ENCODE data around the gene DISP2. TPM values are rescaled to one million over a fixed set of nuclear protein-coding genes. Genes with fewer than 3 reads are reported as not detected.

DISP2 gene
- total and polyA plus RNA-seq, 4 donors, result under 0.01 to 0.23 (median under 0.01) TPM; not detected in 1

GRCh38 chr15:40412095-40412759, 54.2 kb downstream of the DISP2 start (continued):
- TF ChIP-seq, protein P1, sequence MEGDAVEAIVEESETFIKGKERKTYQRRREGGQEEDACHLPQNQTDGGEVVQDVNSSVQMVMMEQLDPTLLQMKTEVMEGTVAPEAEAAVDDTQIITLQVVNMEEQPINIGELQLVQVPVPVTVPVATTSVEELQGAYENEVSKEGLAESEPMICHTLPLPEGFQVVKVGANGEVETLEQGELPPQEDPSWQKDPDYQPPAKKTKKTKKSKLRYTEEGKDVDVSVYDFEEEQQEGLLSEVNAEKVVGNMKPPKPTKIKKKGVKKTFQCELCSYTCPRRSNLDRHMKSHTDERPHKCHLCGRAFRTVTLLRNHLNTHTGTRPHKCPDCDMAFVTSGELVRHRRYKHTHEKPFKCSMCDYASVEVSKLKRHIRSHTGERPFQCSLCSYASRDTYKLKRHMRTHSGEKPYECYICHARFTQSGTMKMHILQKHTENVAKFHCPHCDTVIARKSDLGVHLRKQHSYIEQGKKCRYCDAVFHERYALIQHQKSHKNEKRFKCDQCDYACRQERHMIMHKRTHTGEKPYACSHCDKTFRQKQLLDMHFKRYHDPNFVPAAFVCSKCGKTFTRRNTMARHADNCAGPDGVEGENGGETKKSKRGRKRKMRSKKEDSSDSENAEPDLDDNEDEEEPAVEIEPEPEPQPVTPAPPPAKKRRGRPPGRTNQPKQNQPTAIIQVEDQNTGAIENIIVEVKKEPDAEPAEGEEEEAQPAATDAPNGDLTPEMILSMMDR (IDR thresholded peaks at IDR 0.05; ENCODE audit: low read depth, low read length, missing input control), result no peak
- peak; percentile 84 for TF ChIP-seq YY1 (IDR thresholded peaks at IDR 0.05)
- peak; percentile 66 for TF ChIP-seq FOXA2 (IDR thresholded peaks at IDR 0.05)
- TF ChIP-seq HNF4A (conservative IDR thresholded peaks at IDR 0.05), result peak; percentile 100
- peak; percentile 100 for TF ChIP-seq HNF4G (IDR thresholded peaks at IDR 0.05)
- TF ChIP-seq ATF3 (IDR thresholded peaks at IDR 0.05), result peak; percentile 95
- peak; percentile 85 for TF ChIP-seq NR2F2 (IDR thresholded peaks at IDR 0.05)
- TF ChIP-seq GABPA (IDR thresholded peaks at IDR 0.05 in 1 of 2, conservative IDR thresholded peaks at IDR 0.05 in 1 of 2), result peak in 1 of 2 donors; percentile 68
- TF ChIP-seq, protein P2, sequence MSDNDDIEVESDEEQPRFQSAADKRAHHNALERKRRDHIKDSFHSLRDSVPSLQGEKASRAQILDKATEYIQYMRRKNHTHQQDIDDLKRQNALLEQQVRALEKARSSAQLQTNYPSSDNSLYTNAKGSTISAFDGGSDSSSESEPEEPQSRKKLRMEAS (IDR thresholded peaks at IDR 0.05), result peak; percentile 93

DNA sequence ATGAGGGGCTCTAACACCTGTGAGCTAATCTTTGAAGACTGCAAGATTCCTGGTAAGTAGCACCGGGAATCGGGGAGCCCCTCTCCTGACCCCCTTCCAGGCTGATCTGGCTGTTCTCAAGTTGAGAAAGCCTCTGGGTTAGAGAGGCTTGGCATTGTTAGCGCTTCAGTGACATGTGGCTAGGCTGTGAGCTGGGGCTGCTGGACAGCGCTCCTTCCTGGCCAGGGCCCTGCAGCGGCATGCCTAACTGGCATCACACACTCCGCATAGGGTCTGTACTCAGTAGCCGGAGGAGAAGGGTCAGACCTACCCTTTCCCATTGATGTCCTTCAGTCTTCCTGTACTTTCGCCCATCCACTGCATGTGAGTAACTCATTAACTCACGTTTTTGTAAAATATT, 55.0 kb downstream of the DISP2 start:
- peak overlapping the region; percentile 61 to 72 for H3K27ac ChIP-seq (ENCODE audit: low read depth in 1 of 2, low read length in 2 of 2)
- peak overlapping the region in 2 of 3 donors; percentile 9 to 27 for H3K4me3 ChIP-seq (ENCODE audit: low read depth in 1 of 3, low read length in 3 of 3)
- WGBS, result 87% methylated on average over 9 of the region's 9 CpGs
- TF ChIP-seq EGR1 (IDR thresholded peaks at IDR 0.05; ENCODE audit: low read depth in 2 of 2) (no peak), REST (IDR thresholded peaks at IDR 0.05) (peak; percentile 94), ATF3 (IDR thresholded peaks at IDR 0.05) (no peak), TAF1 (conservative IDR thresholded peaks at IDR 0.05) (no peak), YY1 (IDR thresholded peaks at IDR 0.05) (no peak)
- TF ChIP-seq, protein P3, sequence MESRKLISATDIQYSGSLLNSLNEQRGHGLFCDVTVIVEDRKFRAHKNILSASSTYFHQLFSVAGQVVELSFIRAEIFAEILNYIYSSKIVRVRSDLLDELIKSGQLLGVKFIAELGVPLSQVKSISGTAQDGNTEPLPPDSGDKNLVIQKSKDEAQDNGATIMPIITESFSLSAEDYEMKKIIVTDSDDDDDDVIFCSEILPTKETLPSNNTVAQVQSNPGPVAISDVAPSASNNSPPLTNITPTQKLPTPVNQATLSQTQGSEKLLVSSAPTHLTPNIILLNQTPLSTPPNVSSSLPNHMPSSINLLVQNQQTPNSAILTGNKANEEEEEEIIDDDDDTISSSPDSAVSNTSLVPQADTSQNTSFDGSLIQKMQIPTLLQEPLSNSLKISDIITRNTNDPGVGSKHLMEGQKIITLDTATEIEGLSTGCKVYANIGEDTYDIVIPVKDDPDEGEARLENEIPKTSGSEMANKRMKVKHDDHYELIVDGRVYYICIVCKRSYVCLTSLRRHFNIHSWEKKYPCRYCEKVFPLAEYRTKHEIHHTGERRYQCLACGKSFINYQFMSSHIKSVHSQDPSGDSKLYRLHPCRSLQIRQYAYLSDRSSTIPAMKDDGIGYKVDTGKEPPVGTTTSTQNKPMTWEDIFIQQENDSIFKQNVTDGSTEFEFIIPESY (IDR thresholded peaks at IDR 0.05), result no peak
- TF ChIP-seq, protein P2 (IDR thresholded peaks at IDR 0.05), result no peak
- peaks cover 18 to 60% (median 40%) of the 10 kb centered on the region in 4 donors for H3K36me3 ChIP-seq (ENCODE audit: control insufficient read depth in 4 of 4, insufficient read depth in 3 of 4, low read depth in 1 of 4, low read length in 3 of 4)
- no peaks in the 10 kb centered on the region for H3K27me3 ChIP-seq (ENCODE audit: control insufficient read depth in 4 of 4, insufficient read depth in 4 of 4, low read length in 3 of 4)
- no peaks in the 10 kb centered on the region for H3K9me3 ChIP-seq (ENCODE audit: control insufficient read depth in 4 of 4, low read length in 3 of 4)
- DNase-seq (ENCODE audit: low spot score), result no peak
- H3K4me1 ChIP-seq (ENCODE audit: control insufficient read depth in 4 of 4, insufficient read depth in 4 of 4, low read length in 3 of 4), result peaks cover 9 to 25% (median 20%) of the 10 kb centered on the region in 4 donors
- no peak overlapping the region for H3K9ac ChIP-seq (ENCODE audit: low read depth in 1 of 2, low read length in 2 of 2)

Data from liver (tissue), 9 donors.